ENCODE results near the gene ZHX3. TPM values are rescaled to one million over a fixed set of nuclear protein-coding genes. Genes with fewer than 3 reads are reported as not detected.

The ZHX3 gene
- total and polyA plus RNA-seq, 2 of the 13 experiments (the other 11 are each of a cell fraction or from before 2014, with no cell fraction given): 8.4 to 11.7 TPM

GRCh38 chr20:41367393-41367695, 49.8 kb upstream of the ZHX3 start (continued):
- TF ChIP-seq ZNF263 (CRISPR knock-in tag; IDR thresholded peaks at IDR 0.05): no peak
- TF ChIP-seq, protein P1, sequence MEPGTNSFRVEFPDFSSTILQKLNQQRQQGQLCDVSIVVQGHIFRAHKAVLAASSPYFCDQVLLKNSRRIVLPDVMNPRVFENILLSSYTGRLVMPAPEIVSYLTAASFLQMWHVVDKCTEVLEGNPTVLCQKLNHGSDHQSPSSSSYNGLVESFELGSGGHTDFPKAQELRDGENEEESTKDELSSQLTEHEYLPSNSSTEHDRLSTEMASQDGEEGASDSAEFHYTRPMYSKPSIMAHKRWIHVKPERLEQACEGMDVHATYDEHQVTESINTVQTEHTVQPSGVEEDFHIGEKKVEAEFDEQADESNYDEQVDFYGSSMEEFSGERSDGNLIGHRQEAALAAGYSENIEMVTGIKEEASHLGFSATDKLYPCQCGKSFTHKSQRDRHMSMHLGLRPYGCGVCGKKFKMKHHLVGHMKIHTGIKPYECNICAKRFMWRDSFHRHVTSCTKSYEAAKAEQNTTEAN (CRISPR knock-in tag; conservative IDR thresholded peaks at IDR 0.05): no peak
- no peak for TF ChIP-seq PHB2 (IDR thresholded peaks at IDR 0.05; ENCODE audit: partially characterized antibody)

DNA sequence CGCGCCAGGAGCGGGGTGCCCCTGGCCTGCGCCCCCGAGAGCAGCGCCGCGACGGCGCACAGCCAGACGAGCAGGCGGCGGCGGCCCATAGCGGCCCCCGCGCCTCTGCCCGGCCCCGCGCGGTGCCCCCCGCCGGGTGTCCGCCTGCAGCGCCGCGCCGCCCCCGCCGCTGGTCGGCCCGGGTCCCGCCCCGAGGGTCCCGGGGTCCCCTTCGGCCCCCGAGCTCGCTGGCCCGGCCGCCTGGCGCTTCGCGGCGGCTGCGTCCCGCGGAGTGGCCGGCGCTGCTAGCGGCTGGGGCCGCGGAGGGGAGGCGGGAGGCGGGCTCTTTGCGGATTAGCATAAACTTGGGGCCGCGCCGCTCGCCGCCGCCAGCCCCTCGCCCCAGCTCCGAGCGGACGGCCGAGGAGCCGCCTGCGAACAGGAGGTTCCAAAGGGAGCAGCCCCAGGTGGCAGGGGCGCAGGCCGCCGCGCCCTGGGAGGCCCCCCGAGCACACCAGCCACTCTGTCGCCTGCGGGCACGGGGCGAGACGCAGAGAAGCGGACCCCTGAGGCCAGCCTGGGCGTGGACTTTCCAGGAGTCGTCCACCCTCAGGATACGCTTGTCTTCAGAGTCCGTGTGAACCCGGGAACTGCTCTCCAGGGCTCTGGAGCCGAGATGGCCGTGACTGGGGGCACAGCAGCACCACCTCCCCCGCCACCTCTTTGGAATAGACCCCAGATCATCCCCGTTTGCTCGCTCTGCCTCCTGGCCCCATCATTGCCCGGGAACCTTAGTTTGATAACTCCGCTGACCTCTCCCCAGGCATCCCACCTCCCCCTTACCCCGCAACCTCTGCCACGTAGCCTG, 49.2 kb upstream of the ZHX3 start, which contains the start of gene EMILIN3:
EMILIN3 (minus strand) TSS at position 273 of the 847 bp plus-strand sequence; CDS start at position 89, 184 bp downstream.
- WGBS (ENCODE audit: low lambda C conversion rate): 16% methylated on average over 31 of the region's 93 CpGs
- DNase-seq (ENCODE audit: low spot score): no peak
- peak; percentile 49 for ATAC-seq
- Histone ChIP-seq H3K9ac (ENCODE audit: insufficient read depth, low read depth, low read length) (no peak within 1 kb of the TSS; the same call in 1 of the 2 replicates), H3K27me3 (ENCODE audit: control insufficient read depth in 1 of 2, insufficient read depth in 2 of 2, low read length in 2 of 2) (peaks cover 28 to 50% of the 10 kb centered on the region in 2 experiments), H3K4me1 (ENCODE audit: insufficient read depth, low read length) (peaks cover 14% of the 10 kb centered on the region), H3K79me2 (ENCODE audit: insufficient read depth, low read length) (no peaks in the 10 kb centered on the region), H3K4me3 (replicated peaks in 1 of 3; ENCODE audit: insufficient read depth in 1 of 3, low read depth in 2 of 3, low read length in 3 of 3) (peak within 1 kb of the TSS; percentile 37 to 66 (median 39); a peak in 5 of 6 replicates), H3K27ac (ENCODE audit: extremely low read length, insufficient read depth, low read length) (no peak within 1 kb of the TSS), H2AFZ (ENCODE audit: low read length) (no peak within 1 kb of the TSS), H3K36me3 (replicated peaks in 1 of 2; ENCODE audit: control insufficient read depth in 1 of 2, insufficient read depth in 2 of 2, low read length in 2 of 2) (no peaks in the 10 kb centered on the region), H4K20me1 (ENCODE audit: insufficient read depth, low read length) (no peaks in the 10 kb centered on the region), H3K4me2 (ENCODE audit: low read depth, low read length) (peak within 1 kb of the TSS; percentile 80), H3K9me3 (ENCODE audit: low read length) (no peaks in the 10 kb centered on the region)
- BruUV-seq (replicated peaks): no TSS peak
- in situ Hi-C loops (cut with HindIII; ENCODE audit: extremely low pct_ligation_motif_present, low pct_unique_long_range_greater_than_20kb): no loop called here
- CTCF ChIA-PET (ENCODE audit: low intra/inter-chr PET ratio, low total read pairs): no interaction called here
- POLR2A ChIA-PET: no interaction called here
- FAIRE-seq: no peak
- intact Hi-C loops (cut with micrococcal nuclease; ENCODE audit: unreplicated experiment): no loop called here
- TF ChIP-seq RELA (CRISPR knock-in tag; IDR thresholded peaks at IDR 0.05) (no peak), ZNF879 (CRISPR knock-in tag; IDR thresholded peaks at IDR 0.05) (no peak), ZNF614 (CRISPR knock-in tag; IDR thresholded peaks at IDR 0.05; ENCODE audit: borderline replicate concordance) (no peak), TCF12 (IDR thresholded peaks at IDR 0.05) (no peak), TCF12 (CRISPR knock-in tag; IDR thresholded peaks at IDR 0.05) (0 out of 2 replicates have a peak, but pooled peaks have one; percentile 41), ZNF746 (CRISPR knock-in tag; IDR thresholded peaks at IDR 0.05) (no peak), ZFP41 (CRISPR knock-in tag; IDR thresholded peaks at IDR 0.05; ENCODE audit: borderline replicate concordance) (no peak), SAFB2 (CRISPR knock-in tag; IDR thresholded peaks at IDR 0.05; ENCODE audit: borderline replicate concordance, low read depth) (peak; percentile 46; the same call in 1 of the 2 replicates), ZNF678 (CRISPR knock-in tag; IDR thresholded peaks at IDR 0.05) (no peak), TSC22D2 (CRISPR knock-in tag; IDR thresholded peaks at IDR 0.05; ENCODE audit: borderline replicate concordance) (no peak), KDM5B (CRISPR knock-in tag; IDR thresholded peaks at IDR 0.05; ENCODE audit: borderline replicate concordance) (peak; percentile 60; the same call in 1 of the 2 replicates), CAMTA2 (CRISPR knock-in tag; IDR thresholded peaks at IDR 0.05; ENCODE audit: borderline replicate concordance) (0 out of 2 replicates have a peak, but pooled peaks have one; percentile 64), ZNF776 (CRISPR knock-in tag; IDR thresholded peaks at IDR 0.05) (0 out of 2 replicates have a peak, but pooled peaks have one; percentile 60), ZNF777 (CRISPR knock-in tag; IDR thresholded peaks at IDR 0.05) (peak; percentile 61), ZBTB44 (CRISPR knock-in tag; IDR thresholded peaks at IDR 0.05) (0 out of 2 replicates have a peak, but pooled peaks have one; percentile 42), FOSL2 (CRISPR knock-in tag; IDR thresholded peaks at IDR 0.05) (no peak), RFXANK (CRISPR knock-in tag; IDR thresholded peaks at IDR 0.05) (no peak)
- TF ChIP-seq, protein P2, sequence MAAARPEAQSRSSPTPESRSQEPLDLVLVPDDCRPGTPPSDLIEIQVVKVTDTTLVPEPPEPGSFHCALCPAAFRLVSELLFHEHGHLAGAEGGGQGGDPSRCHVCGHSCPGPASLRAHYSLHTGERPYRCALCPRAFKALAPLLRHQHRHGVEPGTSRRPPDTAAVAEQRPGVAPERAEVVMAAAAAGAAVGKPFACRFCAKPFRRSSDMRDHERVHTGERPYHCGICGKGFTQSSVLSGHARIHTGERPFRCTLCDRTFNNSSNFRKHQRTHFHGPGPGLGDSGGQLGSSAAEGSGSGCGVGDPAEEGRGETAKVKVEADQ (CRISPR knock-in tag; IDR thresholded peaks at IDR 0.05; ENCODE audit: borderline replicate concordance): no peak
